Gastroesophageal sphincter (tissue), 4 donors: Measurements from ENCODE around the gene DKK2. TPM values are rescaled to one million over a fixed set of nuclear protein-coding genes. Genes with fewer than 3 reads are reported as not detected.

Experiments used
- ATAC-seq: fragments of 150-250 bp; one replicate; pipeline ENCODE4 v1.9.1; 2016; ENCODE audit warnings: mild to moderate bottlenecking, moderate library complexity
- H3K27ac ChIP-seq, 4 donors: fragments of 200-600 bp; sonication (generic) in 3 of 4; 1 replicate in 3 of 4; 2 replicates in 1 of 4; pipeline ENCODE4 v1.5.1; 2016 to 2019
- H3K27me3 ChIP-seq: fragments of 200-600 bp; sonication (generic); one replicate; pipeline ENCODE4 v1.5.1; 2019
- H3K36me3 ChIP-seq, 2 donors: fragments of 200-600 bp; sonication (generic); one replicate each; pipeline ENCODE4 v1.5.1; 2019; ENCODE audit warnings: control low read depth in 1 of 2
- H3K4me1 ChIP-seq, 3 donors: fragments of 200-600 bp; sonication (generic); 1 replicate in 2 of 3; 2 replicates in 1 of 3; pipeline ENCODE4 v1.5.1; 2016 to 2019; ENCODE audit warnings: control low read depth in 2 of 3
- H3K4me3 ChIP-seq, 2 donors: fragments of 200-600 bp; sonication (generic); one replicate each; pipeline ENCODE4 v1.5.1; 2019; ENCODE audit warnings: mild to moderate bottlenecking in 1 of 2, moderate library complexity in 1 of 2
- H3K9me3 ChIP-seq, 3 donors: fragments of 200-600 bp; sonication (generic); one replicate each; pipeline ENCODE4 v1.5.1; 2017 to 2019; ENCODE audit warnings: control low read depth in 2 of 3
- CTCF ChIP-seq, 4 experiments: fragments of 200-600 bp in 2 of 4; fragments of 450-650 bp in 2 of 4; sonication (generic) in 1 of 4; IDR thresholded peaks; one replicate each; pipeline ENCODE4 v1.5.1; 2017 to 2019; ENCODE audit warnings: antibody characterized with exemption in 4 of 4, mild to moderate bottlenecking in 2 of 4, moderate library complexity in 2 of 4
- EP300 ChIP-seq: sonication (generic); formaldehyde crosslinking; IDR thresholded peaks from one replicate; pipeline ENCODE4 v1.6.1; 2017; ENCODE audit warnings: antibody characterized with exemption, mild to moderate bottlenecking
- POLR2A ChIP-seq, 2 donors: fragments of 450-650 bp; IDR thresholded peaks; one replicate each; pipeline ENCODE4 v1.6.1; 2017; ENCODE audit warnings: antibody characterized with exemption in 2 of 2, mild to moderate bottlenecking in 2 of 2, moderate library complexity in 1 of 2
- POLR2AphosphoS5 ChIP-seq: sonication (generic); formaldehyde crosslinking; IDR thresholded peaks from one replicate; pipeline ENCODE4 v1.6.1; 2017; ENCODE audit warnings: antibody characterized with exemption
- WGBS, 2 donors: methylation state at CpG; one replicate each; pipeline ENCODE4 v1.1.5; 2018; ENCODE audit warnings: low coverage in 1 of 2; 5-methylcytosine and 5-hydroxymethylcytosine counted together
- total RNA-seq, 4 donors: library from RNA; depleted of rRNA; stranded (reverse); fragments of >200 nt; gene quantifications; one replicate each; pipeline ENCODE4 v1.1.0, GENCODE V29; 2016

The DKK2 gene
- total RNA-seq, 4 donors from 2014 or later = 0.27 to 1.8 (median 0.27) TPM; not detected in 1

- H3K4me3 ChIP-seq = no peak overlapping the region
- no peaks in the 10 kb centered on the region for H3K27me3 ChIP-seq
- 57% methylated on average over 2 of the region's 2 CpGs; no CpG with 5 or more reads in 1 of the 2 donors for WGBS, 2 donors
- no peaks in the 10 kb centered on the region for H3K36me3 ChIP-seq
- ATAC-seq = no peak
- TF ChIP-seq EP300 = no peak
- TF ChIP-seq CTCF (IDR thresholded peaks at IDR 0.05) = no peak
- no peak overlapping the region for H3K27ac ChIP-seq
- no peaks in the 10 kb centered on the region for H3K9me3 ChIP-seq
- H3K4me1 ChIP-seq = no peaks in the 10 kb centered on the region
These were observed 128.9 kb downstream of the DKK2 start for GRCh38 chr4:106907216-106907615.

GRCh38 chr4:106906728-106907127 lies 129.4 kb downstream of the DKK2 start:
- H3K9me3 ChIP-seq = no peaks in the 10 kb centered on the region
- no peaks in the 10 kb centered on the region for H3K36me3 ChIP-seq
- no peak overlapping the region for H3K4me3 ChIP-seq
- TF ChIP-seq POLR2AphosphoS5 = no peak
- no peak for TF ChIP-seq EP300
- TF ChIP-seq POLR2A (IDR thresholded peaks at IDR 0.05) = no peak
- no peak for TF ChIP-seq CTCF (IDR thresholded peaks at IDR 0.05)
- H3K4me1 ChIP-seq = no peaks in the 10 kb centered on the region
- no peaks in the 10 kb centered on the region for H3K27me3 ChIP-seq
- WGBS, 2 donors = 64 to 71% methylated on average over 1 of the region's 1 CpG
- no peak for ATAC-seq
- no peak overlapping the region for H3K27ac ChIP-seq

- TF ChIP-seq POLR2A (IDR thresholded peaks at IDR 0.05) = no peak
- no peak for TF ChIP-seq CTCF (IDR thresholded peaks at IDR 0.05)
- TF ChIP-seq POLR2AphosphoS5 = no peak
- TF ChIP-seq EP300 = no peak
- H3K27me3 ChIP-seq = no peaks in the 10 kb centered on the region
- 32 to 36% methylated on average over 4 of the region's 4 CpGs for whole genome bisulfite sequencing, 2 donors
- H3K4me3 ChIP-seq = no peak overlapping the region
- H3K4me1 ChIP-seq = no peaks in the 10 kb centered on the region
- peaks cover 0 to 6% (median 0%) of the 10 kb centered on the region in 3 donors for H3K9me3 ChIP-seq
- H3K36me3 ChIP-seq = no peaks in the 10 kb centered on the region
- no peak for ATAC-seq
- no peak overlapping the region for H3K27ac ChIP-seq
These were observed 137.4 kb downstream of the DKK2 start for GRCh38 chr4:106898621-106899230.

- H3K27me3 ChIP-seq = no peaks in the 10 kb centered on the region
- H3K4me1 ChIP-seq = no peaks in the 10 kb centered on the region
- no peak overlapping the region for H3K27ac ChIP-seq
- ATAC-seq = no peak
- TF ChIP-seq CTCF (IDR thresholded peaks at IDR 0.05) (no peak), POLR2A (IDR thresholded peaks at IDR 0.05) (no peak), POLR2AphosphoS5 (no peak), EP300 (no peak)
- peaks cover 0 to 6% (median 0%) of the 10 kb centered on the region in 3 donors for H3K9me3 ChIP-seq
- WGBS, 2 donors = 68 to 80% methylated on average over 1 to 2 of the region's 3 CpGs
- no peaks in the 10 kb centered on the region for H3K36me3 ChIP-seq
- no peak overlapping the region for H3K4me3 ChIP-seq
These were observed 142.2 kb downstream of the DKK2 start for GRCh38 chr4:106893903-106894302.

GRCh38 chr4:106893395-106893881 lies 142.7 kb downstream of the DKK2 start:
- ATAC-seq = no peak
- no CpG with 5 or more reads among the region's 8 CpGs for WGBS, 2 donors

More at GRCh38 chr4:106893395-106893881, 142.7 kb downstream of the DKK2 start:
- Histone ChIP-seq H3K36me3 (no peaks in the 10 kb centered on the region), H3K27me3 (no peaks in the 10 kb centered on the region), H3K4me1 (no peaks in the 10 kb centered on the region), H3K27ac (no peak overlapping the region), H3K4me3 (no peak overlapping the region), H3K9me3 (peaks cover 0 to 6% (median 0%) of the 10 kb centered on the region in 3 donors)
- TF ChIP-seq POLR2AphosphoS5 = no peak
- no peak for TF ChIP-seq POLR2A (IDR thresholded peaks at IDR 0.05)
- no peak for TF ChIP-seq EP300
- no peak for TF ChIP-seq CTCF (IDR thresholded peaks at IDR 0.05)
